Measurements from ENCODE around the gene FAM204A.

GRCh38 chr10:118264838-118265470 is 77.2 kb downstream of the FAM204A start:
- TF ChIP-seq POLR2AphosphoS5 (IDR thresholded peaks at IDR 0.05; ENCODE audit: low read depth, low read length) (no peak), POLR2A (IDR thresholded peaks at IDR 0.05; ENCODE audit: low read depth, low read length) (no peak), TAF1 (IDR thresholded peaks at IDR 0.05; ENCODE audit: low read depth, low read length) (no peak)
